HG03103 (cell line): ENCODE measurements around the gene LRIG2.
"Not testable (repeated sequence)": the region's sequence is repeated elsewhere in the genome, so short reads cannot be mapped to it uniquely, and the experiment has no call there.

ENCODE experiments used
- ATAC-seq: cut with Tn5 transposase; IDR thresholded peaks from one replicate; pipeline ENCODE4 v1.9.1; 2021; ENCODE audit warnings: low read depth; ENCODE audit not compliant: unreplicated experiment

Gene LRIG2

DNA sequence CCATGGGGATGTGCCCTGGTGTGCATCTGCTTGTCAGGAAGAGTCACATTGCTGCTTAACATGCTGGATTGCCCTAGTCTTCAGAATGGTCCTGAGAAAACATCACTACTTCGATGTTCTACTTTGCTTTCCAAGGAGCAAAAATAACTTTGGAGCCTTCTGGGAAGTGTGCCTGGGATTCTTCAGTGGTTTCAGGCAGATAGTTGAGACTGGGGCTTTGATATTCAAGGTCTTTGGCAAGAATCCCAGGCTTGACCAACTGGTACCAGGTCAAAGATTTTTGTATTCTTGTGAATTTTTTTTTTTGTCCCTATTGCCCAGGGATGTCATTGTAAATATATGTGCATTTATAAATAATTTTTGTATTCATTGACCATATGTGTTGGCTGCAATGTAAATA is 51.4 kb downstream of the LRIG2 start:
- no peak for ATAC-seq

- no peak for ATAC-seq
Observed at GRCh38 chr1:113125517-113125916, 52.5 kb downstream of the LRIG2 start.

DNA sequence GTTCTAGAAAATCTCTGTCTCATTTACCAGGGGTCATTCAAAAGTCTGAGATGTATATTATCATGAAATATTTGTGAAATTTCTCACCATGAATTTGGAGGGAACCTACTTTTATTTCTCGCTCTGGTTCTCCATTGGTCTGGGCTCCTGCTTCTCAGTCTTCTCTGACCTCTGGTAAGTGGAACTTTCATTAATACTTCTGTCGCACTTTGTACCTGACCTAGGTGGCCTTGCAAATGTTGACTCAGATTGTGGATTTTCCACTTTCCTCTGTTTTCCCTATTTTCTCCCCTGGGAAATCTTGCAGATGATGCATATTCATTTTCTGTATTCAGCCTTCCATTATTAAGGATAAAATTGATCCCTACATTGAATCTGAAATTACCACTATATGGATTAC is 53.2 kb downstream of the LRIG2 start:
- ATAC-seq: no peak

- no peak for ATAC-seq
Observed at GRCh38 chr1:113128116-113128515, 55.1 kb downstream of the LRIG2 start.

- no peak for ATAC-seq
Observed at GRCh38 chr1:113129529-113130185, 56.7 kb downstream of the LRIG2 start.

- ATAC-seq: no peak
Observed at GRCh38 chr1:113133038-113133437, 60.0 kb downstream of the LRIG2 start.

GRCh38 chr1:113133759-113134158 is 60.8 kb downstream of the LRIG2 start:
- no peak for ATAC-seq

DNA sequence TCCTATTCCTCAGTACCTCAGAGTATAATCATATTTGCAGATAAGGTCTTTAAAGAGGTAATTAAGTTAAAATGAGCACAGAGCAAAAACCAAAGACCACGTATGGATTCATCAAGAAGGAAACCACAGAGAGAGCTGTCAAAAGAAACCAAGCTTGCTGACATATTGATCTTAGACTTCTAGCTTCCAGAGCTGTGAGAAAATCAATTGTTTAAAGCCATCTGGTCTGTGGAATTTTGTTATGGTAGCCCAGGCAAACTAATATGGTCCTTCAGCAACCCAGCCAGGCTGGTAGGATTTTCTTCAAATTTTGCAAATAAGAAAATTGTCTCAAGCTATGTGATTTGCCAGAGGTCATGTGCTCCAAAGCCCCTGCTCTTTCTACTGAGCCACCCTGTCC is 62.5 kb downstream of the LRIG2 start:
- ATAC-seq: no peak

GRCh38 chr1:113136476-113136875 is 63.5 kb downstream of the LRIG2 start:
- no peak for ATAC-seq

DNA sequence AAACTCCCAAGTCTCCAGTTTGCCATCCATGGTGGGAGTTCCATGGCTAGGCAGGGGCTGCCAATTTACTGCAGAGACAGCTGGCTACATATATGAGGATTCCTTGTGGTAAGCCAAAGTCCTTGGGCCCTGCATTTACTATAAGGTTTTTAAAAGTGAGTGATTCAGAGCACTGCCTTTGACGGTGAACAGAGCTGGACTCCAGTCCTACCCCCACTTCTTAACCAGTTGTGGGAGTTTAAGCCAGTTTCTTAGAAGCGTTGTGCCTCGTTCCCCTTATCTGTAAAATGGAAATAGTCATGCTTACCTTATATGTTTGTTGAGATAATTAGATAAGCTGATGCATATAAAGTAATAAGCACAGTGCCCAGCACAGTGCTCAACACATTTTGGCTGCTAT is 64.6 kb downstream of the LRIG2 start:
- no peak for ATAC-seq

- ATAC-seq: no peak
Observed at GRCh38 chr1:113138778-113139177, 65.8 kb downstream of the LRIG2 start.

DNA sequence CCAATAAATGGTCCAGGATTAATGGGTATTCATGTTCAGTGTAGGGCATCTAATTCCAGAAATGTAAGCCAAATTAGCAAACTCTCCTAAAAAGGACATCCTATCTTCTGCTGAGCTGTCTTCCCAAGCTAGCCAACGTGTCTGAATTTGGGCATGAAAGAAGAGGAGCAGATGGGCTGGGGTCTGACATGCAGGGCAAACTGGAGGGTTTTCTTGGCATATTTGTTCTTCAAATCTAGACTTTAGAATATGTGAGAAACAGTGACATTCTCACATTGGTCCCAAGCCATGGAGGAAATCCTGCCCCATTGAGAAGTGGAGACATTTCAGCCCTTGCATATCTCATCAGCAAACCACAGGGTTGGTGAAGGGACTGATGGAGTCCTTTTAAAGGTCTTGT is 67.2 kb downstream of the LRIG2 start:
- ATAC-seq: no peak

- peak; percentile 77 for ATAC-seq
Observed at GRCh38 chr1:113140588-113141446, 67.8 kb downstream of the LRIG2 start.

DNA sequence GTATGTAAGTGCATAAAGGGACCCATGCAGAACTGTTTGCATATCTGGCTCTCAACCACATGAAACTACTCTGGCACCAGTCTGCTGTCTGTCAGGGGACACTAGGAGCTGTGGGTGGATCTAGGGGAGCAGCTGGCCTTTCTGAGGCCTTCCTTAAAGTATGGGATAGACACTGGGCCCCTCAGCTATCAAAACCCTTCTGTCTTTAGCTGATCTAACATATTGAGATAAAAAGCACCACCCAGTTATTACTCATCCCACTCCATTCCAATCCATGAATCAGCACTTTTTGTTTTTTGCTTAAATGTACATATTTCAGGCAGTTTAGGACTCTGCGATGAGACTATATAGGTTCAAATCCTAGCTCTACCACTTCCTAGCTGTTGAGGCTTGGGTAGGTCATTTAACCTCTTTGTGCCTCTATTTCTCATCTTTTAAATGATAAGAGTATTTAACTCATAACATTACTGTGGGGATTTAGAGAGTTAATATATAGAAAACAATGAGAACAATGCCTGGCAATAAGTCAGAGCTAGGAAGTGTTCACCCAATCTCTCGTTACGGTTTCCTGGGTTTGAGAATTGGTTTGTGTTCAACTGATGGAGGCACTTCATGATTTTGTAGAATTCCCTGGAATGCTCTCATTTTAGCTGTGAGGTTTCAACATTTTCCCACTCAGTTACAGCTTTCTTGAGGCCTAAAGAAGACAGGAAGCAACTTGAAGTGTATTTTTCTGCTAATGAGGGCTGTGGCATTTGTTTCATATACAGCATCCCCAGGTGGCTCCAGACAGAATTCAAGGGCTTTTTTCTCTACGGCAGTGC is 68.9 kb downstream of the LRIG2 start:
- no peak for ATAC-seq

DNA sequence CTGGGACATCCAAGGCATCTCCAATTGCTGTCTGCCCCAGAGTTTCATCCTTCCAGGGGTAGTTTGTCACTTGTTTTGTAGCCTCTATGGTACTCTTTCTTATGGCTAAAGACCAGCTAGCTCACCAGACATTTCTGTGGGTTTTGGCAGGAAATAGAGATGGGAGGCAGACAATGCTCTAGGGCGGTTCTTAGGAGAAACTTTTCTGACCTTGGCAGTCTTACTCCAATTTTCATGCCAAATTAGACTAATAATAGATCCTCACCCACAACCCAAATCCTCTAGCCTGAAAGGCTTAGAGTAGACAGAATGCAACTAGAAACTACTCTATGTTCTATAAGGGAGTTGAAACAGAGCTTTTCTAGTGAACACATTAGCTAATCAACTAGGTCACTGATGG is 69.8 kb downstream of the LRIG2 start:
- no peak for ATAC-seq

- ATAC-seq: no peak
Observed at GRCh38 chr1:113146242-113147072, 73.5 kb downstream of the LRIG2 start.

DNA sequence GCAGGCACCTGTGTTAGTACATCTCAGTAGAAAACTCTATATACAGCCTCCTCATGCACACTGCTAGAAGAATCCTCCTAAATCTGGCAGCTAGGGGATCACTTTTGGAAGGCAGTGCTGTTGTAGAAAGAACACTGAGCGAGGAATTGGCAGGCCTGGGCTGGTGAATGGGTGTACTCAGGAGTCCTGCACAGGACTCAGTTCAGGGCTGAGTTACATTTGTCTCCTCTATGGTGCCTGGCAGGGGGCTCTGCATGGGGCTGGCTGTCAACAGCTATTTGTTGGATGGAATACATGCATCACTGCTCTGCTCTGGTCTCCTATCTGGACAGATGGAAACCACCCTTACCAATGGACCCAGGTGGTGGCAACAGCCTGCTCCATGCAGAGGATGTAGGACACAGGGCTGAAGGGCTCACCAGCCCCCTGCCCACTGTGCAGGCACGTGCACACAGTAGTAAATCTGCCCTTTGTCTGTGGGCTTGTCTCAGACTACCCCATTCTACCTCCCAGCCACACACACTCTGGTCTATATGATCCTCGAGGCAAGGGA is 74.2 kb downstream of the LRIG2 start:
- no peak for ATAC-seq

DNA sequence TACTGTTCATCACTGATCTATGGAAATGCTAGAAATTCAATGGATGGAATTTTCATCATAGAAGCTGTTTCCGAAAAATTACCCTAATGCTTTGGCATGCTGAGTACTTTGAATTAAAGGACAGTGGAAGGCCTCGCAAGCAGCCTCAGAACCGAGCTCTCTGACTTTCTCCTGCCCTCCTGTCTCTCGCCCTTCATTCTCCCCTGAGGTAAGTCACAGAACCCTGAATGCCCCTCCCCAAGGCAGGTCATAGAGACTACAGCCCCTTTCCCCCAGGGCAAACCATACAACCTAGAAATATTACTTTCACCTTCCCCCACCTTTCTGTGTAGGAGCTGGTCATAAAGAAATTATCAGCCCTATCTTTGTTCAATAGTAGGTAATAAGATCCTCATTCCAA is 74.8 kb downstream of the LRIG2 start:
- ATAC-seq: no peak

- ATAC-seq: not testable (repeated sequence)
Observed at GRCh38 chr1:113150494-113150893, 77.5 kb downstream of the LRIG2 start.
